GM15510 (cell line): ENCODE data around the gene B4GALT2.

Source experiments
- POLR2A ChIP-seq: IDR thresholded peaks from 3 replicates; pipeline ENCODE4 v1.6.1; 2011; ENCODE audit warnings: borderline replicate concordance; ENCODE audit not compliant: insufficient read length; ENCODE audit errors: extremely low read depth

Gene B4GALT2

GRCh38 chr1:44029911-44030604 lies 51.0 kb downstream of the B4GALT2 start:
- peak; percentile 51 for TF ChIP-seq POLR2A

GRCh38 chr1:44030605-44031251 lies 51.7 kb downstream of the B4GALT2 start:
- TF ChIP-seq POLR2A: no peak

GRCh38 chr1:44031252-44032169 lies 52.5 kb downstream of the B4GALT2 start, which contains the start of gene SLC6A9:
SLC6A9 (minus strand) TSS chr1:44031462; CDS start chr1:44024277, 7,185 bp downstream.
- TF ChIP-seq POLR2A: no peak

GRCh38 chr1:44032170-44032790 lies 53.3 kb downstream of the B4GALT2 start:
- no peak for TF ChIP-seq POLR2A

GRCh38 chr1:44033041-44033575 lies 54.1 kb downstream of the B4GALT2 start:
- no peak for TF ChIP-seq POLR2A

GRCh38 chr1:44033756-44034155 lies 54.7 kb downstream of the B4GALT2 start:
- no peak for TF ChIP-seq POLR2A

- no peak for TF ChIP-seq POLR2A
Measured at GRCh38 chr1:44034423-44034822, 55.4 kb downstream of the B4GALT2 start.

GRCh38 chr1:44034976-44035716 lies 56.1 kb downstream of the B4GALT2 start:
- no peak for TF ChIP-seq POLR2A

GRCh38 chr1:44035726-44036408 lies 56.9 kb downstream of the B4GALT2 start:
- TF ChIP-seq POLR2A: no peak

GRCh38 chr1:44036409-44037139 lies 57.6 kb downstream of the B4GALT2 start:
- no peak for TF ChIP-seq POLR2A

- TF ChIP-seq POLR2A: no peak
Measured at GRCh38 chr1:44037154-44037553, 58.1 kb downstream of the B4GALT2 start.

- TF ChIP-seq POLR2A: no peak
Measured at GRCh38 chr1:44038876-44039657, 60.1 kb downstream of the B4GALT2 start.
